SK-N-SH (cell line): Measurements from ENCODE around the gene CLPSL1. TPM values are rescaled to one million over a fixed set of nuclear protein-coding genes. Genes with fewer than 3 reads are reported as not detected.

Experiments used
- CTCF ChIA-PET: fragments of 300-600, 350-600 bp; formaldehyde crosslinking; extraction: SDS; loops from one replicate; lab custom pipeline; 2021; lab: Yijun Ruan, JAX
- POLR2A ChIA-PET: fragments of 350-600 bp; sonication (Branson Sonifier 250); formaldehyde crosslinking; extraction: SDS; loops from one replicate; lab custom pipeline; 2020; ENCODE audit warnings: antibody characterized with exemption, inconsistent platforms; lab: Yijun Ruan, JAX
- DNase-seq: peaks from one replicate; pipeline ENCODE4 v3.0.0; 2012
- H2AFZ ChIP-seq: fragments of 200-600 bp; sonication (generic); 2 replicates; pipeline ENCODE4 v1.8.1; 2016; ENCODE audit warnings: antibody characterized with exemption, mild to moderate bottlenecking, low read depth
- H3F3A ChIP-seq: fragments of 200-600 bp; sonication (generic); replicated peaks from 2 replicates; pipeline ENCODE3; 2016; ENCODE audit warnings: antibody characterized with exemption, mild to moderate bottlenecking; ENCODE audit not compliant: insufficient read depth
- H3K27ac ChIP-seq, 2 experiments: fragments of 200-500 bp in 1 of 2; fragments of 200-600 bp in 1 of 2; sonication (Bioruptor generic) in 1 of 2; sonication (generic), shearing (Covaris generic) in 1 of 2; 2 replicates each; pipeline versions ENCODE4 v1.5.1 to v1.6.1; 2014 to 2016; ENCODE audit warnings: low read depth in 2 of 2, inconsistent platforms in 1 of 2, low read length in 1 of 2, mild to moderate bottlenecking in 1 of 2, mixed read lengths in 1 of 2
- H3K27me3 ChIP-seq: fragments of 200-600 bp; sonication (generic), shearing (Covaris generic); 2 replicates; pipeline ENCODE4 v1.6.1; 2016; ENCODE audit warnings: mixed run types; ENCODE audit not compliant: insufficient read depth
- H3K36me3 ChIP-seq, 2 experiments: fragments of 200-500 bp in 1 of 2; fragments of 200-600 bp in 1 of 2; sonication (Bioruptor generic) in 1 of 2; sonication (generic) in 1 of 2; replicated peaks in 1 of 2; 2 replicates each; pipeline versions ENCODE3 to v1.5.1; 2014 to 2016; ENCODE audit warnings: low read length in 1 of 2, mild to moderate bottlenecking in 1 of 2; ENCODE audit not compliant: insufficient read depth in 2 of 2, control insufficient read depth in 1 of 2
- H3K4me1 ChIP-seq, 2 experiments: fragments of 200-500 bp in 1 of 2; fragments of 200-600 bp in 1 of 2; sonication (Bioruptor generic) in 1 of 2; sonication (generic), shearing (Covaris generic) in 1 of 2; 2 replicates each; pipeline versions ENCODE4 v1.5.1 to v1.6.1; 2014 to 2016; ENCODE audit warnings: low read depth in 1 of 2, low read length in 1 of 2, mixed run types in 1 of 2; ENCODE audit not compliant: insufficient read depth in 2 of 2, control insufficient read depth in 1 of 2
- H3K4me2 ChIP-seq: fragments of 200-600 bp; sonication (generic), shearing (Covaris generic); 2 replicates; pipeline ENCODE4 v1.6.1; 2017; ENCODE audit warnings: mixed run types
- H3K4me3 ChIP-seq, 2 experiments: fragments of 200-500 bp in 1 of 2; fragments of 200-600 bp in 1 of 2; sonication (Bioruptor generic) in 1 of 2; sonication (generic), shearing (Covaris generic) in 1 of 2; 2 replicates each; pipeline versions ENCODE4 v1.5.1 to v1.8.1; 2014 to 2016; ENCODE audit warnings: low read depth in 2 of 2, inconsistent platforms in 1 of 2, low read length in 1 of 2, mild to moderate bottlenecking in 1 of 2, mixed read lengths in 1 of 2, moderate library complexity in 1 of 2
- H3K79me2 ChIP-seq: fragments of 200-600 bp; sonication (generic); 2 replicates; pipeline ENCODE4 v1.8.1; 2017; ENCODE audit warnings: mild to moderate bottlenecking; ENCODE audit not compliant: insufficient read depth
- H3K9ac ChIP-seq: fragments of 200-600 bp; sonication (generic); 2 replicates; pipeline ENCODE4 v1.6.1; 2017; ENCODE audit warnings: mixed run types
- H3K9me2 ChIP-seq: fragments of 200-600 bp; sonication (generic); 2 replicates; pipeline ENCODE4 v1.6.1; 2017; ENCODE audit warnings: mixed run types
- H3K9me3 ChIP-seq: fragments of 200-600 bp; sonication (generic); 2 replicates; pipeline ENCODE4 v1.6.1; 2017; ENCODE audit warnings: mixed run types, mild to moderate bottlenecking, moderate library complexity
- H4K20me1 ChIP-seq: fragments of 200-600 bp; sonication (generic); 2 replicates; pipeline ENCODE4 v1.6.1; 2017; ENCODE audit warnings: mild to moderate bottlenecking, mixed run types; ENCODE audit not compliant: insufficient read depth
- CHD2 ChIP-seq: fragments of 150-350 bp; IDR thresholded peaks from 2 replicates; pipeline ENCODE4 v1.6.1; 2018; ENCODE audit warnings: low read length; ENCODE audit not compliant: partially characterized antibody
- ELF1 ChIP-seq: IDR thresholded peaks from 2 replicates; pipeline ENCODE4 v1.4.0; 2012
- EZH2phosphoT487 ChIP-seq: fragments of 200-600 bp; sonication (generic); IDR thresholded peaks from 2 replicates; pipeline ENCODE4 v1.6.1; 2017; ENCODE audit warnings: low read depth, mixed run types, mild to moderate bottlenecking, antibody characterized with exemption, moderate library complexity, borderline replicate concordance
- FOSL2 ChIP-seq: IDR thresholded peaks from 2 replicates; pipeline ENCODE4 v1.4.0; 2012; ENCODE audit warnings: low read depth, mild to moderate bottlenecking, moderate library complexity, borderline replicate concordance
- JUND ChIP-seq: IDR thresholded peaks from 2 replicates; pipeline ENCODE4 v1.4.0; 2012
- MEF2A ChIP-seq: IDR thresholded peaks from 2 replicates; pipeline ENCODE4 v1.4.0; 2012; ENCODE audit warnings: low read depth, borderline replicate concordance
- MXI1 ChIP-seq: IDR thresholded peaks from 2 replicates; pipeline ENCODE4 v1.6.1; 2012; ENCODE audit warnings: mild to moderate bottlenecking, low read depth, low read length, improper control_type of control experiment
- NFIC ChIP-seq: IDR thresholded peaks from 2 replicates; pipeline ENCODE4 v1.4.0; 2012; ENCODE audit warnings: borderline replicate concordance
- NRF1 ChIP-seq: IDR thresholded peaks from 2 replicates; pipeline ENCODE4 v1.6.1; 2012; ENCODE audit warnings: low read depth, mild to moderate bottlenecking, low read length
- RAD21 ChIP-seq: IDR thresholded peaks from 2 replicates; pipeline ENCODE4 v1.6.1; 2012; ENCODE audit warnings: mild to moderate bottlenecking, low read length
- RCOR1 ChIP-seq: fragments of 150-350 bp; IDR thresholded peaks from 2 replicates; pipeline ENCODE4 v1.6.1; 2017; ENCODE audit warnings: antibody characterized with exemption, low read length
- SIN3A ChIP-seq: IDR thresholded peaks from 2 replicates; pipeline ENCODE4 v1.6.1; 2012; ENCODE audit warnings: low read depth, mild to moderate bottlenecking, low read length, moderate library complexity, borderline replicate concordance
- TAF1 ChIP-seq: IDR thresholded peaks from 2 replicates; pipeline ENCODE4 v1.6.1; 2012; ENCODE audit warnings: low read depth, mild to moderate bottlenecking, low read length, moderate library complexity, borderline replicate concordance
- TCF12 ChIP-seq: IDR thresholded peaks from 2 replicates; pipeline ENCODE4 v1.4.0; 2012
- TEAD4 ChIP-seq: IDR thresholded peaks from 2 replicates; pipeline ENCODE4 v1.4.0; 2012; ENCODE audit warnings: mild to moderate bottlenecking, borderline replicate concordance; ENCODE audit not compliant: insufficient read depth
- YY1 ChIP-seq: IDR thresholded peaks from 2 replicates; pipeline ENCODE4 v1.4.0; 2012; ENCODE audit warnings: low read depth, mild to moderate bottlenecking
- WGBS: methylation state at CpG from one replicate; pipeline ENCODE4 v1.1.6; 2017; ENCODE audit warnings: low lambda C conversion rate; 5-methylcytosine and 5-hydroxymethylcytosine counted together
- polyA plus RNA-seq, 3 experiments: library from polyadenylated mRNA; depleted of rRNA; stranded (reverse); fragments of >200 nt; gene quantifications; 2 replicates each; pipeline ENCODE4 v1.2.3, GENCODE V29; 2012
- TF ChIP-seq, protein P1 (sequence below): IDR thresholded peaks from 2 replicates; pipeline ENCODE4; 2012

CLPSL1 gene
- polyA plus RNA-seq, 1 of the 3 experiments (the other 2 are of a cell fraction) = not detected

DNA sequence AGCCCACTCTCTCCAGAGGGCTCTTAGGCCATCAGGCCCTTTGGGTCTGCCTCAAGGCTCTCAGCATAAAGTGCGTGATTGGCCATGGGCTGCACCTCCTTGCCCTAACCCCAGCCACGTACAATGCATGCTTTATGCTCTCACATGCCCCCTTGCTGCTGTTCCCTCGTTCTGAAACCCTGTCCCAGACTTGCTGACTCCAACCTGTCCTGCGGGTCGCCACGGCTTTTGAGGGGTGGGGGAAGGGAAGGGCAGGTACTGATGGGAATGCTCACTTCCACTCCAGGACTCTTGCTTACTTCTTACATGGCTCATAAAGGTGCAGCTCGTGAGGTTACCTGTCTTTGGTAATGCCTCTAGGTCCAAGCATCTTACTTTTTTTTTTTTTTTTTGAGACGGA, 38.0 kb upstream of the CLPSL1 start:
- TF ChIP-seq ELF1 = no peak
- no peak for TF ChIP-seq TEAD4
- TF ChIP-seq YY1 = no peak
- Histone ChIP-seq H3K9me2 (no peaks in the 10 kb centered on the region), H3K27me3 (no peaks in the 10 kb centered on the region), H3K36me3 (no peaks in the 10 kb centered on the region), H3K79me2 (no peaks in the 10 kb centered on the region), H3K4me1 (no peaks in the 10 kb centered on the region; a peak in 1 of 4 replicates), H3K4me3 (no peak overlapping the region), H3F3A (no peaks in the 10 kb centered on the region), H3K9me3 (0 out of 2 replicates have a peak, but pooled peaks cover 4% of the 10 kb centered on the region), H3K4me2 (no peak overlapping the region), H4K20me1 (no peaks in the 10 kb centered on the region), H2AFZ (no peak overlapping the region), H3K9ac (no peak overlapping the region), H3K27ac (no peak overlapping the region)
- ChIA-PET CTCF (interaction anchor here (0.8 kb wide), 1 partner anchor 14 kb away, joined by 3 read pairs; no protein-coding TSS in a partner anchor), POLR2A (no interaction called here)
- WGBS = 86% methylated on average over 8 of the region's 8 CpGs
- DNase-seq = no peak

DNA sequence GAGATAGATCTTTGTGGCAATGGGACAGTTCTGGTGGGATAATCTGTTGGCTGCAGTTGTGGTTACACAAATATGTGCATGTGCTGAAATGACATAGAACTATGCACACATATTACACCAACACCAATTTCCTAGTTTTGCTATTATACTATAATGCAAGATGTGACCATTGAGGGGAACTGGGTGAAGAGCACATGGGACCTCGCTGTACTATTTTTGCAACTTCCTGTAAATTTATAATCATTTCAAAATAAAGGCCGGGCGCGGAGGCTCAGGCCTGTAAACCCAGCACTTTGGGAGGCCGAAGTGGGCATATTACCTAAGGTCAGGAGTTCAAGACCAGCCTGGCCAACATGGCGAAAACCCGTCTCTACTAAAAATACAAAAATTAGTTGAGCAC, 35.3 kb upstream of the CLPSL1 start:
- H3K9ac ChIP-seq = no peak overlapping the region
- H2AFZ ChIP-seq = no peak overlapping the region
- no peak overlapping the region for H3K4me2 ChIP-seq
- ChIA-PET CTCF (no interaction called here), POLR2A (no interaction called here)
- H3K9me2 ChIP-seq = no peaks in the 10 kb centered on the region
- no peaks in the 10 kb centered on the region for H4K20me1 ChIP-seq
- H3F3A ChIP-seq = no peaks in the 10 kb centered on the region
- no peak overlapping the region for H3K4me3 ChIP-seq
- TF ChIP-seq MEF2A (no peak), RAD21 (no peak), NFIC (no peak), FOSL2 (no peak), NRF1 (no peak), EZH2phosphoT487 (no peak), TEAD4 (no peak)
- TF ChIP-seq, protein P1, sequence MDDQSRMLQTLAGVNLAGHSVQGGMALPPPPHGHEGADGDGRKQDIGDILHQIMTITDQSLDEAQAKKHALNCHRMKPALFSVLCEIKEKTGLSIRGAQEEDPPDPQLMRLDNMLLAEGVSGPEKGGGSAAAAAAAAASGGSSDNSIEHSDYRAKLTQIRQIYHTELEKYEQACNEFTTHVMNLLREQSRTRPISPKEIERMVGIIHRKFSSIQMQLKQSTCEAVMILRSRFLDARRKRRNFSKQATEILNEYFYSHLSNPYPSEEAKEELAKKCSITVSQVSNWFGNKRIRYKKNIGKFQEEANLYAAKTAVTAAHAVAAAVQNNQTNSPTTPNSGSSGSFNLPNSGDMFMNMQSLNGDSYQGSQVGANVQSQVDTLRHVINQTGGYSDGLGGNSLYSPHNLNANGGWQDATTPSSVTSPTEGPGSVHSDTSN = no peak
- H3K36me3 ChIP-seq = no peaks in the 10 kb centered on the region
- 0 out of 2 replicates have a peak, but pooled peaks cover 4% of the 10 kb centered on the region for H3K9me3 ChIP-seq
- H3K4me1 ChIP-seq = no peaks in the 10 kb centered on the region
- no peaks in the 10 kb centered on the region for H3K27me3 ChIP-seq
- WGBS = 83% methylated on average over 7 of the region's 7 CpGs
- DNase-seq = no peak
- H3K79me2 ChIP-seq = no peaks in the 10 kb centered on the region
- H3K27ac ChIP-seq = no peak overlapping the region

- POLR2A ChIA-PET = no interaction called here
- Histone ChIP-seq H3K27ac (no peak overlapping the region), H4K20me1 (no peaks in the 10 kb centered on the region), H2AFZ (no peak overlapping the region), H3K9ac (no peak overlapping the region), H3K27me3 (no peaks in the 10 kb centered on the region), H3K79me2 (no peaks in the 10 kb centered on the region), H3K9me3 (0 out of 2 replicates have a peak, but pooled peaks cover 4% of the 10 kb centered on the region), H3K4me1 (no peaks in the 10 kb centered on the region), H3K4me2 (no peak overlapping the region), H3K9me2 (no peaks in the 10 kb centered on the region), H3F3A (no peaks in the 10 kb centered on the region)
- no peak for DNase-seq
- CTCF ChIA-PET = interaction anchor here (1.2 kb wide), 1 partner anchor 9 kb away, joined by 4 read pairs; no protein-coding TSS in a partner anchor
- no peak for TF ChIP-seq CHD2
- TF ChIP-seq SIN3A = no peak
- TF ChIP-seq TAF1 = no peak
- TF ChIP-seq EZH2phosphoT487 = no peak
- no peak for TF ChIP-seq NFIC
- TF ChIP-seq JUND = no peak
- no peak for TF ChIP-seq RCOR1
- TF ChIP-seq TCF12 = no peak
- no peak for TF ChIP-seq MXI1
- TF ChIP-seq, all 33 proteins: peak for 0
- Histone ChIP-seq H3K4me3 (no peak overlapping the region), H3K36me3 (no peaks in the 10 kb centered on the region)
- 59% methylated on average over 3 of the region's 3 CpGs for WGBS
Measured at GRCh38 chr6:35746516-35746915, 34.3 kb upstream of the CLPSL1 start.
